Posterior vena cava (tissue), 2 donors: ENCODE data around the gene ABHD6. TPM values are rescaled to one million over a fixed set of nuclear protein-coding genes. Genes with fewer than 3 reads are reported as not detected.
"Not testable (repeated sequence)": the region's sequence is repeated elsewhere in the genome, so short reads cannot be mapped to it uniquely, and the experiment has no call there.

ENCODE experiments used
- DNase-seq: peaks from one replicate; pipeline ENCODE4 v3.0.0-alpha.2; 2020; ENCODE audit warnings: low spot score
- intact Hi-C, 2 donors: fragments of 100-400 bp; cut with DNase I; formaldehyde crosslinking; loops; one replicate each; pipeline versions ENCODE4 v1.14.1 to v1.14.2; 2022 to 2023
- total RNA-seq, 2 donors: library from RNA; stranded (reverse); fragmentation: NEBNext Ultra II Directional; extraction: Animal tissue kit (Norgen Biotek cat#: 25700); gene quantifications; one replicate each; pipeline ENCODE4 v1.2.1, GENCODE V29; 2021
- donor health status: DM: yes; HTN: yes; CAD: no.
- donor health status: DM: yes; HTN: yes; CAD: no.

The ABHD6 gene
- total RNA-seq, 2 donors from 2014 or later, result 6.6 to 7.6 TPM

- no peak for DNase-seq
These were observed 910 bp upstream of the ABHD6 start for GRCh38 chr3:58236527-58237237.

GRCh38 chr3:58237941-58238681 lies 519 bp downstream of the ABHD6 start:
- intact Hi-C loops, result no loop called here
- DNase-seq, result peak; percentile 89

More at GRCh38 chr3:58236527-58237237, 910 bp upstream of the ABHD6 start:
- intact Hi-C loops, result no loop called here

- intact Hi-C loops, result no loop called here
- no peak for DNase-seq
These were observed 1.2 kb downstream of the ABHD6 start for GRCh38 chr3:58238830-58239229.

- intact Hi-C loops, result no loop called here
These were observed 3.9 kb downstream of the ABHD6 start for GRCh38 chr3:58241306-58242044.

GRCh38 chr3:58242340-58242739 lies 4.7 kb downstream of the ABHD6 start:
- intact Hi-C loops, result no loop called here
- DNase-seq, result no peak

More at GRCh38 chr3:58241306-58242044, 3.9 kb downstream of the ABHD6 start:
- DNase-seq, result no peak

GRCh38 chr3:58242860-58243259 lies 5.3 kb downstream of the ABHD6 start:
- intact Hi-C loops, DNase-seq: not testable (repeated sequence)

- DNase-seq, result no peak
- intact Hi-C loops, result no loop called here
These were observed 6.5 kb downstream of the ABHD6 start for GRCh38 chr3:58243976-58244585.

- no peak for DNase-seq
- intact Hi-C loops, result no loop called here
These were observed 8.8 kb downstream of the ABHD6 start for GRCh38 chr3:58246148-58247047.

- intact Hi-C loops, result loop anchor here in 1 of 2 donors (5.0 kb wide), 1 partner anchor 248 kb away; no protein-coding TSS in a partner anchor
- DNase-seq, result no peak
These were observed 11.9 kb downstream of the ABHD6 start for GRCh38 chr3:58249358-58250092.

GRCh38 chr3:58250093-58250707 lies 12.6 kb downstream of the ABHD6 start:
- DNase-seq, result no peak
- intact Hi-C loops, result loop anchor here in 1 of 2 donors (5.0 kb wide), 1 partner anchor 247 kb away; no protein-coding TSS in a partner anchor

GRCh38 chr3:58251631-58252035 lies 14.0 kb downstream of the ABHD6 start:
- no peak for DNase-seq
- intact Hi-C loops, result loop anchor here in 1 of 2 donors (5.0 kb wide), 1 partner anchor 246 kb away; no protein-coding TSS in a partner anchor

GRCh38 chr3:58254144-58254543 lies 16.6 kb downstream of the ABHD6 start:
- intact Hi-C loops, result loop anchor here in 1 of 2 donors (5.0 kb wide), 1 partner anchor 243 kb away; no protein-coding TSS in a partner anchor
- DNase-seq, result no peak

- intact Hi-C loops, result no loop called here
- DNase-seq, result no peak
These were observed 18.5 kb downstream of the ABHD6 start for GRCh38 chr3:58256061-58256460.

GRCh38 chr3:58256511-58256910 lies 18.9 kb downstream of the ABHD6 start:
- intact Hi-C loops, result no loop called here
- no peak for DNase-seq

- intact Hi-C loops, result no loop called here
- DNase-seq, result no peak
These were observed 20.9 kb downstream of the ABHD6 start for GRCh38 chr3:58258392-58259055.

- intact Hi-C loops, result no loop called here
These were observed 22.7 kb downstream of the ABHD6 start for GRCh38 chr3:58260261-58260731.

GRCh38 chr3:58260733-58261132 lies 23.1 kb downstream of the ABHD6 start:
- no peak for DNase-seq
- intact Hi-C loops, result no loop called here

More at GRCh38 chr3:58260261-58260731, 22.7 kb downstream of the ABHD6 start:
- no peak for DNase-seq
